Measurements from ENCODE around the gene TMEM87A.

The TMEM87A gene

DNA sequence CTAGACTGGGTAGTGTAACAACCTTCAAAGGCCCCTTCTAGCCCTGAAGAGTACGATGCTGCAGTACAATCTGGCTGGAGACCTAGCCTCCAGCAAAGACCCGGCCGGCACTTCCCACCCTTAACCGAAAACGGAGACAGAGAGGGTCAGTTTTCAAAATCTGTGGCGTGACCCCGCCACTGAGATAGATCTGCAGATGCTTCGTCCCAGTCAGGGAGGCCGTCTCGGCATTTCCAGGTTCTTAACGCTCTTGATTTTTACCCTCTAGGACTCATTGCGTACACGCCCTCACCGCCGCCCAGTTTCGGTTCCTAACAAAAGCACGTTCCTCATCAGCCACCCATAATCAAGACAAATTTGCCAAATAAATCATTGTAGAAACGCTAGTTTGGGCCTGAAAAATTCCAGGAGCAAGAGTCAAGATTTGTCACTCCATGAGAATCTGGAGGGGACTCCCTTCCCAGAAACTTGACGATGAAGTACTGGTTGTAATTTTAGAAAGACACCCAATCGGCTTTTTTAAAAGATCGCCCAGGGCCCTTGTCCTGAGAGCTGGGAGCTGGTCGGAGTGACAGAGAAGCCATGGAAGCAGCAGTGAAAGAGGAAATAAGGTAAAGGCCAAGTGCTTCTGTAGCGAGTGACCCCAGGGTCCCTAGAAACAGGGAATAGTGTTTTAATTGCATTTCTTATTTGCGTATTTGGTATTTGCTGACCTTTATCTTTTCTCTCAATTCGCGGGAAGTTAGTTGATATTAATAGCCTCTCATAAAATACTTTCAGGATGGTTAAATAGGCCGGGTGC is 868 bp upstream of the TMEM87A start:
- peak overlapping the region; percentile 83 for H2AFZ ChIP-seq (ENCODE audit: low read length)
- peaks cover 17% of the 10 kb centered on the region for H3F3A ChIP-seq (ENCODE audit: insufficient read depth, low read length)
- peak; percentile 59 for DNase-seq
- peak overlapping the region; percentile 84 for H3K9ac ChIP-seq (ENCODE audit: low read length)
- H3K79me2 ChIP-seq (ENCODE audit: low read length): peaks cover 50% of the 10 kb centered on the region
- no peaks in the 10 kb centered on the region for H3K9me2 ChIP-seq (replicated peaks; ENCODE audit: insufficient read depth, low read length)
- TF ChIP-seq, protein P1, sequence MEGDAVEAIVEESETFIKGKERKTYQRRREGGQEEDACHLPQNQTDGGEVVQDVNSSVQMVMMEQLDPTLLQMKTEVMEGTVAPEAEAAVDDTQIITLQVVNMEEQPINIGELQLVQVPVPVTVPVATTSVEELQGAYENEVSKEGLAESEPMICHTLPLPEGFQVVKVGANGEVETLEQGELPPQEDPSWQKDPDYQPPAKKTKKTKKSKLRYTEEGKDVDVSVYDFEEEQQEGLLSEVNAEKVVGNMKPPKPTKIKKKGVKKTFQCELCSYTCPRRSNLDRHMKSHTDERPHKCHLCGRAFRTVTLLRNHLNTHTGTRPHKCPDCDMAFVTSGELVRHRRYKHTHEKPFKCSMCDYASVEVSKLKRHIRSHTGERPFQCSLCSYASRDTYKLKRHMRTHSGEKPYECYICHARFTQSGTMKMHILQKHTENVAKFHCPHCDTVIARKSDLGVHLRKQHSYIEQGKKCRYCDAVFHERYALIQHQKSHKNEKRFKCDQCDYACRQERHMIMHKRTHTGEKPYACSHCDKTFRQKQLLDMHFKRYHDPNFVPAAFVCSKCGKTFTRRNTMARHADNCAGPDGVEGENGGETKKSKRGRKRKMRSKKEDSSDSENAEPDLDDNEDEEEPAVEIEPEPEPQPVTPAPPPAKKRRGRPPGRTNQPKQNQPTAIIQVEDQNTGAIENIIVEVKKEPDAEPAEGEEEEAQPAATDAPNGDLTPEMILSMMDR (IDR thresholded peaks at IDR 0.05; ENCODE audit: low read length): no peak
- peak overlapping the region; percentile 92 for H3K4me2 ChIP-seq (ENCODE audit: low read depth, low read length)
- H4K20me1 ChIP-seq (ENCODE audit: insufficient read depth, low read length): no peaks in the 10 kb centered on the region
- peak overlapping the region; percentile 89 for H3K4me3 ChIP-seq (ENCODE audit: low read length)
- no peaks in the 10 kb centered on the region for H3K36me3 ChIP-seq (replicated peaks; ENCODE audit: insufficient read depth, low read length)
- H3K27me3 ChIP-seq (replicated peaks; ENCODE audit: insufficient read depth, low read length): no peaks in the 10 kb centered on the region
- H3K9me3 ChIP-seq (replicated peaks; ENCODE audit: insufficient read depth, low read length): no peaks in the 10 kb centered on the region
- H3K27ac ChIP-seq (ENCODE audit: low read length): peak overlapping the region; percentile 93
- H3K4me1 ChIP-seq (ENCODE audit: low read length): peaks cover 12% of the 10 kb centered on the region

DNA sequence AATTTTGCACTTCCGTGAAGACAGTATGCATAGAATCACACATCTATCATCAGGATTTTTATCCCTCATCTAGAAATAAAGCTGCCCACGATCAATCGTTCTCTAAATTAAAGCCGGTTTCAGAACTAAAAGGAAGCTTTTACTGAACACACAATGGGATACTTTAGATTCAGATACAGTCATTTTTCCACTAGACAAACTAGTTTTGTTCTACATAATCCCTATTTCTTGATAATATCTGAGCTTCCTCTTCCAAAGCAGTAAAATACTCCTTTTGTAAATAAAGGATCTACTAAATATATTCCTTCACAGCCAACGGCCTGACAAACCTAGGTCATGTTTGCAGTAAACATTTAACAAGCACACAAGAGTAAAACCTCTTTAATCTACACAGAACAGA is 2.2 kb downstream of the TMEM87A start:
- Histone ChIP-seq H3K4me2 (ENCODE audit: low read depth, low read length) (no peak overlapping the region), H3K9me3 (replicated peaks; ENCODE audit: insufficient read depth, low read length) (no peaks in the 10 kb centered on the region), H3K4me1 (ENCODE audit: low read length) (peaks cover 11% of the 10 kb centered on the region), H3K79me2 (ENCODE audit: low read length) (peaks cover 68% of the 10 kb centered on the region), H3K4me3 (ENCODE audit: low read length) (no peak overlapping the region), H3K9me2 (replicated peaks; ENCODE audit: insufficient read depth, low read length) (no peaks in the 10 kb centered on the region), H3K27ac (ENCODE audit: low read length) (no peak overlapping the region), H4K20me1 (ENCODE audit: insufficient read depth, low read length) (no peaks in the 10 kb centered on the region), H3K36me3 (replicated peaks; ENCODE audit: insufficient read depth, low read length) (no peaks in the 10 kb centered on the region), H3K27me3 (replicated peaks; ENCODE audit: insufficient read depth, low read length) (no peaks in the 10 kb centered on the region), H3K9ac (ENCODE audit: low read length) (no peak overlapping the region), H3F3A (ENCODE audit: insufficient read depth, low read length) (peaks cover 17% of the 10 kb centered on the region), H2AFZ (ENCODE audit: low read length) (no peak overlapping the region)
- DNase-seq: no peak
- TF ChIP-seq, protein P1 (IDR thresholded peaks at IDR 0.05; ENCODE audit: low read length): no peak
- TF ChIP-seq EZH2phosphoT487 (IDR thresholded peaks at IDR 0.05; ENCODE audit: low read length) (no peak), EZH2 (optimal IDR thresholded peaks at IDR 0.05; ENCODE audit: low read depth, low read length) (no peak)

DNA sequence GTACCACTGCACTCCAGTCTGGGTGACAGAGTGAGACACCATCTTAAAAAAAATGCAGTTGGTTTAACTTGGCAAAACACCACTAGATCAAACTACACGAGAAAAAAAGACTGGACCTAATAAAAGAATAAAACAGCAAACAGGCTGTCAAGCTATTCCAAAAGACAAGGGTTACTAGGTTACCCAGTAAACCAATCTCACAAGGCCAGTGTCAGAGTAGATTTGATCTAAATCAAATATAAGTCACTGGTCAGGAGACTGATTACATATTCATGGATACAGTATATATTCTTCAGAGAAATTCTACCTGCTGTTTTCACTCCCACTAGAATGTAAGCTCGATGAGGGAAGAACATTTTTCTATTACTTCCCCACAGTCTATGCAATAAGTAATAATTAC is 2.7 kb downstream of the TMEM87A start:
- H3F3A ChIP-seq (ENCODE audit: insufficient read depth, low read length): peaks cover 17% of the 10 kb centered on the region
- peaks cover 8% of the 10 kb centered on the region for H3K4me1 ChIP-seq (ENCODE audit: low read length)
- peaks cover 68% of the 10 kb centered on the region for H3K79me2 ChIP-seq (ENCODE audit: low read length)
- H3K36me3 ChIP-seq (replicated peaks; ENCODE audit: insufficient read depth, low read length): no peaks in the 10 kb centered on the region
- no peak overlapping the region for H3K4me3 ChIP-seq (ENCODE audit: low read length)
- H3K27ac ChIP-seq (ENCODE audit: low read length): no peak overlapping the region
- no peak overlapping the region for H3K9ac ChIP-seq (ENCODE audit: low read length)
- no peaks in the 10 kb centered on the region for H3K9me3 ChIP-seq (replicated peaks; ENCODE audit: insufficient read depth, low read length)
- H2AFZ ChIP-seq (ENCODE audit: low read length): no peak overlapping the region
- no peaks in the 10 kb centered on the region for H4K20me1 ChIP-seq (ENCODE audit: insufficient read depth, low read length)
- TF ChIP-seq, protein P1 (IDR thresholded peaks at IDR 0.05; ENCODE audit: low read length): no peak
- TF ChIP-seq EZH2 (optimal IDR thresholded peaks at IDR 0.05; ENCODE audit: low read depth, low read length): no peak
- no peak for TF ChIP-seq EZH2phosphoT487 (IDR thresholded peaks at IDR 0.05; ENCODE audit: low read length)
- no peaks in the 10 kb centered on the region for H3K27me3 ChIP-seq (replicated peaks; ENCODE audit: insufficient read depth, low read length)
- no peak overlapping the region for H3K4me2 ChIP-seq (ENCODE audit: low read depth, low read length)
- H3K9me2 ChIP-seq (replicated peaks; ENCODE audit: insufficient read depth, low read length): no peaks in the 10 kb centered on the region
- DNase-seq: no peak

All from MM.1S (cell line).